ENCODE measurements around the gene CNNM2. TPM values are rescaled to one million over a fixed set of nuclear protein-coding genes. Genes with fewer than 3 reads are reported as not detected.
A peak's percentile ranks its signal among the peaks of the same experiment; 100 is the strongest.

Gene CNNM2
- total RNA-seq, 1 donor from 2014 or later: 1.6 TPM

DNA sequence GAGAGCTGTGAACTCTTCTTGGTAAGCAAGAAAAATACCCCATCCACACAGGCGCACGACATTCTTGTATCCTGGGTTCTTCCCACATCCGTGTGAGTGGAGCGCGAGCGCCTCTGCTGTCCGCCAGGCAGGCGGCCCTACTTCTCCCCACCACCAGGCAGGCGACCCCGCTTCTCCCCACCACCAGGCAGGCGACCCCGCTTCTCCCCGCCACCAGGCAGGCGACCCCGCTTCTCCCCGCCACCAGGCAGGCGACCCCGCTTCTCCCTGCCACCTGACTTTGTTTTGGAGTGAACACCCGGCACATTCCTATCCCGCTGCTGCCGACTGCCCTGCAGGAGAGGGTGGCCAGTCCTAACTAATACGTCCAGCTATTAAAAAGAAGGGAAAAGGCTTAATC lies 154.2 kb downstream of the CNNM2 start:
- no peak for DNase-seq (ENCODE audit: low read depth in 2 of 2)

DNA sequence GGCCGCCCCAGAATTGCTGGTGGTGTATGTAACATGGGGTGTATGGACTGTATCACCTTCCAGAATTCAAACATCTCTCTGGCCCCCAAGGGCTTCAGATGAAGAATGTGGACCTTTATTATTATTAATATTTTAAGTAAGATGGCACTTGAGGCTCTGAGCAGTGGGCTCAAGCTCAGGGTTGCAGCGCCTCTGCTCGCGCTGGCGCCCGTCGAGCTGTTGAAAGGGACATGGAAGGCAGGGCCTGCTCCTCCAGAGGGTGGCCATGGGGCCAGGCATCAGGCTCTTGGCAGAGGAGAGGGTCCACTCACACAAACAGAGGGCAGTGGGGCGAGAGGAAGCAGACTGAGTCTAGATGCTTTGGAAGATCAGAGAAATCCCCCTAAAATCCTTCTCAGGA lies 154.8 kb downstream of the CNNM2 start:
- DNase-seq (ENCODE audit: low read depth in 2 of 2): no peak

DNA sequence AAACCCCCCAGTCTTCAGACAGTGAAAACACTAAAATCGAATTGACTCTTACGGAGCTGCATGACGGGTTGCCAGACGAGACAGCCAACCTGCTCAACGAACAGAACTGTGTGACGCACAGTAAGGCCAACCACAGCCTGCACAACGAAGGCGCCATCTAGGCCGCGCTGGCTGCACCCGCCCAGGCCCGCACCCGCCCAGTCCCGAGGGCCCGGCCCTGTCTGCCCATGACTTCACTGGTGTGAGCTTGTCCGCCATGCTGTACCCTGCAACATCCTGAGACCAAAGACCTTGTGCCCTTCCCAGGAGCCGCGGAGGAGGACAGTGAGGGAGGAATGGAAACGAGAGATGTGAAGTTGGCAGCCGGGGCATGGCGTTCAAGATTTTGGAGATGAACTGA lies 158.9 kb downstream of the CNNM2 start:
- DNase-seq (ENCODE audit: low read depth in 2 of 2): no peak

DNA sequence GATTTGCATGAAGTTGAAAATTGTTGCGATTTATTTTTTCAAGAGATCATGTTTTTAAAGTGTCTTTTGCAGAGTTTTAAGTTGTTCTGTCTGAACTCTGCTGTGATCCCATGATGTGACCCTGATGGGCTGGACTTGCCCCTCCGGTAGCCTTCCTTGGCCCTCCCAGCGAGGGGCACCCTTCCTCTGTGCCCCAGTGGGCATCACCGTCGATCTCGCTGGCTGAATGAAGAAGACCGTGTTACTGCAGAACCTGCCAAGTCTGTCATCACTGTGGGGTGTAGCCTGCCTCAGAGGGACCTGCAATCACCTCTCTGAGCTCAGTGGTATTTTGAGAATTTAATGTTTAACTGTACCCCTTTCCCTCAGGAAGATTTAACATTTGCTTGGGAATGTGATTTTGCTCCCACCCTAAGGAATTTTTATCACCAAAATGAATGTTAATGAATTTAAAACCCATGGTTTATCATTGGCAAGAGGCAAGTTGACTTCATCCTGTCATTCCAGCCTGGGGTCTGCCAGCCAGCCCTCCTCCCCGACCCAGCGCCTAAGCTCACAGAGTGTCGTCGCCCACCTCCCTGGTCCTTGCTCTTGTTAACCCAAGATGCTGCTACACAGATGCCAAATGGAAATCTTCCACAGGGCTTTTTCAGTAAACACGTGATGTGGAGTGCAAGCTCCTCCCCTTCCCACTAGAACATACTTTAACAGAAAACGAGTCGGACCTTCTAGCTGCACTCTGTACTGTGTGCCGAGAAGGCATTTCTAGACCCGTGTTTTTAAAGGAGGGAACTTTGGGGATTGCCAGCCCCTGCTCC lies 159.6 kb downstream of the CNNM2 start:
- no peak for DNase-seq (ENCODE audit: low read depth in 2 of 2)

DNA sequence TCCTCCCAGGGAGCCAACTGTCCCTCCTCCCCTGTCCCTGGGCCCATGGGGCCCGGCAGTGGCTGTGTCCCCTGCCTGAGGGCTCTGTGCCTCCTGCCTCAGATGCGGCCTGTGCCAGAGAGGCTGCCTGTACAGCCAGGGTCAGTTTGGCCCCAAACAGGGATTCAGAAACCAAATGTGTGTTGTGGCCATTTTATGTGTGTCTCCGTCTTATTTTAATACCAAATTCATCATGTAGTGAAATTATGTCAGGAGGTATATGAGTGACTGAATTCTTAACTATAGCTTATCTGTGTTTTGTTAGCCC lies 160.2 kb downstream of the CNNM2 start:
- no peak for DNase-seq (ENCODE audit: low read depth in 2 of 2)

DNA sequence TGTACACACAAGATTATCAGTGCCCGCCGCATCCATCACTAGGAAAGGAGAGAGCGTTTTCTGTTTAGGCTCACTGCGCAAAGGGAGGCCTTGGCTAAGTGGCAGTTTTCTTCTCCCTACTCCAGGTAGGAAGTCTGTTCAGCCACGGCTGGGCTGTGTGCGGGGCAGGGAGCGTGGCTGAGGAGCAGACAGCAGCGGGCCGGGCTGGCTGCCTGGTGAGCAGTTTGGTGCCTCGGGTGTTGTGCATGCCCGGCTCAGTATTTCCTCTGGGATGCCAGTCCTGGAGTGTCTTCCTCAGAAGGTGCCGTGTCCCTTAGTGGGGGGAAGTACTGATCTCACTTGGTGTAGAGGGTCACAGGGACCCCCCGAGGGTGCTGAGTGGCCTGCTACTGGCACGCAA lies 160.6 kb downstream of the CNNM2 start:
- no peak for DNase-seq (ENCODE audit: low read depth in 2 of 2)

DNA sequence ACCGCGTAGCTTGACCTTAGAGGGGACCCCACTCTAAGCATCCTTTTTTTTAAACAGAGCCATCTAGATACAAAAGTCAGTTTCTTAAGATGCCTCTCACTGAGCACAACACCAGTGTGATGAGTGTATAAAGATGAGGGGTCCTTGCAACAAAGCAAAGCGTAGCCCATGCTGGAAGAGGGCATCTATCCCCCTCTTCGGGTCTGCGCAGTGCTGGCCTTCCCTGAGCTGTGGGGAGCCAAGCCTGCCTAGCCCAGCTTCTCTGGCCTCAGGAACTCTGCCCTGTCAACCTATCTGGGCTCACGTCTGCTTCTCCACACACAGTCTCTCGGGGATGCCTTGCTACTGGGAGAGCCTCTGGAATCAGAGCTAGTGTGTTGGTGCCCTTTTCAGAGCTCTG lies 161.0 kb downstream of the CNNM2 start:
- DNase-seq (ENCODE audit: low read depth in 2 of 2): no peak

DNA sequence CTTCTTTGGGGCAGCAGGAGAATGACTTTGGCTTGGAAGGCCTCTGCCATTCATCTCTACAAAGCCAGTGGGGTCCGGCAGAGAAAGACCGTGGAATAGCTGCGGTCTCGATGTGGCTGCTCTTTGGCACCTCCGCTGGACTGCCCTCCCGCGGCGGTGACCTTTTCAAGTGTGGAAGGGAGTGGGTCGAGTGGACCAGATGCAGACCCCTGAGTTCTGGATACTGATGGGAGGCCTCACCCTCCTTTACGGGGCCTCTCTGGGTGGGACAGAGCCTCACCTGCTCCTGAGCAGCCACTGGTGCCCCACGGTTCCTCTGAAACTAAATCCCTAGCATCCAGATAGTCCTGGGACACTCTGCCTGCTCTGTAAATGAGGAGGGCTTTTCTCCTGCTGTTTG lies 161.9 kb downstream of the CNNM2 start:
- no peak for DNase-seq (ENCODE audit: low read depth in 2 of 2)

DNA sequence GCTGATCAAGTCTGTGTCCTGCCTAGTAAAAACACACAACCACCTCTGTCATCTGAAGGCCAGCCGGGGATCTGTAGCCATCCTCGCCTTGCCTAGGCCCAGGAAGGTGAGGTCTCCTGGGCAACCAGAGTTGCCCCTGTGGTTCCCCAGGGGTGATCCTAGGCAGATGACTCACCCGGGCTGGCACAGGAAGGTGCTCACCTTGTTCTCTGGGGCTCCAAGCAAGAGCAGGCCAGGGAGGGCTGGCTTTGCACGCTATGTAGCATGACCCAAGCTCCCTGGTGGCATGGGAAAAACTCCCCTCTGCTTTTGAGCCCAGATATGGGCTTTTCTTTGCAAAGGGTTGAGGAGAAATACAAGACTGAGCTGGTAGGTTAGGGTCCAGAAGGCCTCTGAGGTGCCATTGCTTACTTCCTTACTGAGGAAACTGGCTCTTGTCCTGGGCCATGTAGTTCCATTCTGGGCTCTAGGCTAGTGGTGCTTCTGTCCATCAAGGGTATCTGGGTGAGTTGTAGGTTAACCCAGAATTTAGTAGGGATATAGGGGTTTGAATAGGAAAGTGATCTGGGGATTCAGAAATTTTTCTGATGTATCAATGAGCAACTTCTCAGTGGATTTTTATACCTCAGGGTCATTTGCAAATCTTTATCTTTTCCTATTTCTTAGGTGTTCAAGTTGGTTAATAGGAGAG lies 162.9 kb downstream of the CNNM2 start:
- no peak for DNase-seq (ENCODE audit: low read depth in 2 of 2)

DNA sequence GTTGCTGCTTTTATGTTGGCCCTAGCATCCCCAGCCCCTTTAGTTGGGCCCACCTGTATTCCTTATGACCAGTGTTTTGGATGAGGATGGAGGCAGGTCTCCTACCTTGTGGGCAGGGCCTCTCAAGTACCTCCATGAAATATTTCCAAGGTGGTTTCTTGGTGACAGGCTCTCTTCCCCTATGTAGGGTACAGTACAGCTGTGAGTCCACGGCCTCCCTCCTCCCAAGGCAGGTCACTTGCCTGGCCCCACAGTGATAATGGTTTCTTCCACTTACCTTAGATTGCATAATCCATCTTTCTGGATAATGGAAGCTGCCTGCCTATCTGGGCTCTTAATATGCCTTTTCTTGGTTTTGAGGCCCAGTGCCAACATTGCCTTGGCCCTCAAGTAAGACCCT lies 164.6 kb downstream of the CNNM2 start:
- DNase-seq (ENCODE audit: low read depth in 2 of 2): no peak

DNA sequence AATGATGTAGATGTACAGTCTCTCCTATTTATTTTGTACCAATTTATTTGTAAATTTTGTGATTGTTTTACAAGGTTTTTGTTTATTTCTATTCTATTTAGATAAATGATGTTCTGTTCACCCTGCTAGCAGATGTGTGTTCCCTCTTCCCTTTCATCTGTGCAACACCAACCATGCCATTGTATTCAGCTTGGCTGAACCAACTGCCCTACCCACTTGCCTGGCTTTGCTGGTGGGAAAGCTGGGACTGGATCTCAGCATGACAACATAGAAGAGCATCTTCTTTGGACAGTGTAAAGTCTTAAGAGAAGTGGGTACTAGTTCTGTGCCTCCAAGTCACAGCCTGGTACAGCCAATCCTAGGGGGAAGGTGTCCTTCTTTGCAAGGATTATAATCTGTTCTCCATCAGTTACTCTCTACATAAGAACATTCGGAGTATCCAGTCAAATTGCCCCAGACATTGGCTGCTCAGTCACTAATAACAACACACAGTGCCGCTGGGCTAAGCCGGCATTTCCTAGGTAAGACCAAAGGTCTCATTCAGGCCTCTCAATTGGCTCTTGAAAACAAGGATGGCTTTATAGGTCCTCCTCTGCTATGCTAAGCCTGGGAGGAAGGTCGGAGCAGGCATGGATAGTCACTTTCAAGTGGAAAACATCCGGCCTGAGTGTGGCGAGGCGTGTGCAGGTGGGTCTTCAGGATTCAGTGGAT lies 165.3 kb downstream of the CNNM2 start:
- DNase-seq (ENCODE audit: low read depth in 2 of 2): no peak

DNA sequence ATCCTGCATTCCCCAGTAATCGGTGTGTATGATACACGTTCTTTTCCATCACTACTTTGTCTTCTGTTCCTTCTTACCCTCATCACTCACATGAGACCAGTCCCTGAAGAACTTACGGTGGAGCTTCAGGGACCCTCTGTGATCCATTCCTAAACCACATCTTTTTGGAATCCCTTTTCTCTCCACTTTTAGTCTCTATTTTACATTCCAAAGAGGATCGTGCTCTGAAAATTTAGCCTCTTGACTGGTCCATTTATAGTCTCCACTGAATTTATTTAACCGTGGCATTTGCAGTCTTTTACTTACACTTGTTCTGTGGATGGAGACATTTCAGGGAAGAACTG lies 165.9 kb downstream of the CNNM2 start:
- no peak for DNase-seq (ENCODE audit: low read depth in 2 of 2)

DNA sequence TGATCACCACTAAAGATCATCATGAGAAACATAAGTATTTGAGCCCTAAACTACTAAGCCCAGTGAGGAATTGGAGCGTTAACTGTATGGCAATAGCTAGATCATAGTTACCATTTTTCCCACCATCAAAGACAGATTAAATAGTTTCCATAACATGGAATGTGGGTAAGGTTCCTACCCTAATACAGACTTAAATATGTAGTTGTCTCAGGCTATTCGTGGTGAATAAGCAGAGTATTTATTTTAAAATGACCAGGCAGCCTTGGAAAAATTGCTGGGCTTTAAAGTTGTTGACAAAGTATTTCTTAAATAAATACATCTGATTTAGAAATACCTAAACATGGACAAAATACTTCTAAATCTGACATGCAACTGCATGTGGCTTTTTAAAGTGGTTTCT lies 168.2 kb downstream of the CNNM2 start:
- no peak for DNase-seq (ENCODE audit: low read depth in 2 of 2)

DNA sequence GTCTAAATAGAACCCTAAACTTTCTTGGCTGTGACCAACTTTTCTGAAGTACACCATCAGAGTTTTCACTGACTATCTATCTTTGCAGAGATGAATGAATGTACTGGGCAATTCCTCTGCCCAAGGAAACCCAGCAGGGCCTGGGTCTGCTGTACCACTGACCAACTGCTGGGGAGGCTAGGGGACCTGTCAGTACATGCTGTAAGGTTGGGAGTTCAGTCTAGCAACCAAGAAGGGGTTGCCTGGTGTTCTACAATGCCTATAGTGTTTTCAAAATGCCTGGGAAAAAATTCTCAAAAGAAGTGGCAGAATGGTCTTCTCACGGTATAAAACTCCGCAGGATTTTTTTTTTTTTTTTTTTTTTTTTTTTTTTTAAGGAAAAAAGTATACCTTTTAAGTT lies 168.7 kb downstream of the CNNM2 start:
- no peak for DNase-seq (ENCODE audit: low read depth in 2 of 2)

DNA sequence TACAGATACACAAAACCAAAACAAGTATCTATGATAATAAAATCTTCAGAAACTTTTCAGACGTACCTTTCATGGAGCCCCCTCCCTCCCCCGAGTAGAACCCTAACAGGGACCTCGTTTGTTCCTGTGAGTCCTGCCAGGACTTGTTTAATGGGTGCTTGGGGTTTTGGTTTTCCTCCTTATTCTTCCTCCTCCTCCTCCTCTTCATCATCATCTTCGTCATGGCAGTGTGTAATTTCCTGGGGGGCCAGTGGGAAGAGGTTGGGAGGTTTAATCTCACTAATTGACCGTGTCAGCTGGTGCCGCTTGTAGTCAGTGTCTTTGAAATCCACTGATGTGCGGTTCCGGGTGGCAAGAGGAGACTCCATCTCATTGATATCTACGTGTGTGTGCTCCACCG lies 171.4 kb downstream of the CNNM2 start:
- no peak for DNase-seq (ENCODE audit: low read depth in 2 of 2)

DNA sequence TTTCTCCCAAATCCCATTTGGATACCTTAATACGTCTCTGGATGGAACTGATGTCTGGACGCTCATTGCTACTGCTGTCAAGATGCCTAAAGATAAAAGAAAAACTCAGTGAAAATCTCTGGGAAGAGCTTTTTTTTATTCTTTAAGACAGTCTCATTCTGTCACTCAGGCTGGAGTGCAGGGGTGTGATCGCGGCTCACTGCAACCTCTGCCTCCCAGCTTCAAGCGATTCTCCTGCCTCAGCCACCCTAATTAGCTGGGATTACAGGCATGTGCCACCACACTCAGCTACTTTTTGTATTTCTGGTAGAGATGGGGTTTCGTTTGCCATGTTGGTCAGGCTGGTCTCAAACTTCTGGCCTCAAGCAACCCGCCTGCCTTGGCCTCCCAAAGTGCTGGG lies 172.8 kb downstream of the CNNM2 start:
- no peak for DNase-seq (ENCODE audit: low read depth in 2 of 2)

DNA sequence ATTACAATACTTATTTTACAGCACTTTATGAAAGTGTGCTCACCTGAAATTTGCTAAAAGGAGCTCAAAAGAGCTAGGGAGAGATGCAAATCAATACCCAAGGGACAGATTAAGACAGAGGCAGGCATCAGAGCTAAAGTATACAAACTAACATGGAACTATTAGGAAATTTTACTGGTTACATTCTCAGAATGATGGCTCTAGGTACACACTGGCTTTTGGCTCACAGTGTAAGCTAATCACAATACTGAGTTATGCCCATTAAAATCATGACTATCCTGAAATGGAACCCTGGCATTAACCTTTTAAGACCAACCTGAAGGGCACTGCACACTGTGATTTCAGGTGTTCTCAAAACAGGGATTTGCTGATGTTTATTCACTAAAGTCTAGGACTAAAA lies 176.9 kb downstream of the CNNM2 start:
- no peak for DNase-seq (ENCODE audit: low read depth in 2 of 2)

DNA sequence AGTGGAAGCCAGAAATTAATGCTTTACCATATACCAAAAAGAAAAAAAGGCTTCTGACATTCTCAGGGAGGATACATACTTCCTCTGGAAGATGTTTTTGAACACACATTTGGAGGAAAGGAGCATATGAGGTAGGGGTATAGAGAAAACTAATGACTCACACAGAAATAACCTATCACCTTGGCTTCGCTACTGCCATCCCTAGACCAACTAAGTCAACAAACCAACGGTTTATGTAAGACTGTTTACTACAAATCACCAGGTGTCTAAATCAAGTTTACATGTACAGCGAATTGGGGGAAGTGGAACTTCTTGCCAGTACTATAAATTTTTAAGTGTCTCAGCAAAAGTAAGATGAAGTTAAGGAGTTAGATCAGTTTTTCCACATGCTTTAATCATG lies 178.0 kb downstream of the CNNM2 start:
- no peak for DNase-seq (ENCODE audit: low read depth in 2 of 2)

DNA sequence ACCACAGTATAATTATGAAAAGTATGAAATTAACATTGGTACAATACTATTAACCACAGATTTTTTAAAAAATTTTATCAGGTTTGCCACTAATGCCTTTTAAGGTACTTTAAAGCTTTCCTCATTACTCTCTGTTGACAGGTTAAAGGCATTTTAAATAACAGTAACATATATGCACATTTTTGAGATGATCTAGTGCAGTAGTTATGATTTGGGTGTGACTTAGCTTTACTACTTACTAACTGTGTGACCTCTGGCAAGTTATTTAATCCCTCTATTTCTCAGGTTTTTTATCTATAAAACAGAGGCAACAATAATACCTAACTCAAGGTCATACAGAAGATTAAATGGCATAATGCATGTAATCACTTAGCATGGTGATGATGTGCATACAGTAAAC lies 180.1 kb downstream of the CNNM2 start:
- no peak for DNase-seq (ENCODE audit: low read depth in 2 of 2)

DNA sequence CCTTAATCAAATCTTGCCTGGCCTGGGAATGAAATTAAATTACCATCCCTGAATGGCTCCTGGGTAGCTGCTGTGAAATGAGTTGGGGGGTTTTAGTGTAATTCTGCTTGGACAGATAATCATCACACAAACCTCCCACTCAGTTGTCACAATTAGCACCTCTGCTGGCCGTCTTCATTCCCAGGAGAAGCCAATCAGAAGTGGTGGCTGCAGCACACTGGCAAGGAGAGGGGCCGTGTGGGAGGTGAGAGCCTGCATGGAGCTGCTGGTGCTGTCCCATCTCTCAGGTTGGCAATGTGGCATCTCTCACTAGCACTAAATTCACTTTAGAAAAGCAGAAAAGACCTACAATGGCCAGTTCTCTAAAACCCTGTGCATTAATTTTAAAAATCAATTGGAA lies 182.5 kb downstream of the CNNM2 start:
- DNase-seq (ENCODE audit: low read depth in 2 of 2): no peak

DNA sequence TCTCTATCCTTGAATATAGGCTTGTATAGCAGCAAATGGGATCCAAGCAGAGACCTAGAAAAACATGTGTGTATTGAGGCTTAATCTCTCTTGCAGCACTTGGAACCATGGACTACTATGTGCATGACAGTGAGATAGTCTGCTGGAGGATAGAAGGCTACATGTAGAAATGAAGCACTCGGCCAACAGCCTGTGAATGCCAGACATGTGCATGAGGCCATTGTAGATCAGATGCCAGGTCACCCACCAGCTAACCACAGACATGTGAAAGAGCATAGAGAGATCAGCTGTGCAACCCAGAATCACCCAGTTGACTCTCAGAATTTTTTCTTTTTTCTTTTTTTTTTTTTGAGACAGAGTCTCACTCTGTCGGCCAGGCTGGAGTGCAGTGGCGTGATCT lies 184.1 kb downstream of the CNNM2 start:
- no peak for DNase-seq (ENCODE audit: low read depth in 2 of 2)

DNA sequence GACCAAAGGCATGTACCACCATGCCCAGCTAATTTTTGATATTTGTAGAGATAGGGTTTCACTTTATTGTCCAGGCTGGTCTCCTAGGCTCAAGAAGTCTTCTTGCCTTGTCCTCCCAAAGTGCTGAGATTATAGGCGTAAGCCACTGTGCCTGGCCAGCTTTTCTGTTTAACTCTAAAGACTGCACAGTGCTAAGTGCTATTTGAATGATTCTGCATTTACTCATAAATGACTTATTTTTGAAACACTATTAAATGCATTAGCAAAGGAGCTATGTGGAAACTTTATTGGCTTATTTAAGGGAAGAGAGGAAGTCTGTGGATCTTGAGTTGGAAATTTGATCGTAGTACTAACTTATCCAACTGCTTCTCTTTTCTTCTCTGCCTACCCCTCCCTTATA lies 185.9 kb downstream of the CNNM2 start:
- no peak for DNase-seq (ENCODE audit: low read depth in 2 of 2)

DNA sequence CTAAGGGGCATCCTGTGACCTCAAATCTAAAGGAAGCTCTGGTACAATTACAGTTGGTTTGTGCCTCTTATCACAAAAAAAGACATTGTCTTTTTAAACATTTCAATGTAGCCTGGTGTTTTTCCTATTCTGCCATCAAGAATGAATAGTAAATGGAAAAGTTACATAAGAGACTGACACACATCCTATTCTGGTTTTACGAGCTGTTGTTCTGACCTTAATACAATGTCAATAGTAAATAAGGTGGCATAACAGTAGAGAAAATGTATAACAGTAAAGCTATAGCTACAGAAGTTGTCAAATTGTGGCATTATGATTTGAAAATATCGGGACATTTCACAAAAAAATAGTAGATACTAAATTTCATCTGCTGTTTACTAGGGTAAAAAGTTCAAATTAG lies 186.6 kb downstream of the CNNM2 start:
- peak in 1 of 2 donors; percentile 40 for DNase-seq (ENCODE audit: low read depth in 2 of 2)

Measured in lung microvascular endothelial cell (primary cell).